ENCODE data around the gene EFR3B. TPM values are rescaled to one million over a fixed set of nuclear protein-coding genes. Genes with fewer than 3 reads are reported as not detected.
"Not testable (repeated sequence)": the region's sequence is repeated elsewhere in the genome, so short reads cannot be mapped to it uniquely, and the experiment has no call there.

Gene EFR3B, protein sequence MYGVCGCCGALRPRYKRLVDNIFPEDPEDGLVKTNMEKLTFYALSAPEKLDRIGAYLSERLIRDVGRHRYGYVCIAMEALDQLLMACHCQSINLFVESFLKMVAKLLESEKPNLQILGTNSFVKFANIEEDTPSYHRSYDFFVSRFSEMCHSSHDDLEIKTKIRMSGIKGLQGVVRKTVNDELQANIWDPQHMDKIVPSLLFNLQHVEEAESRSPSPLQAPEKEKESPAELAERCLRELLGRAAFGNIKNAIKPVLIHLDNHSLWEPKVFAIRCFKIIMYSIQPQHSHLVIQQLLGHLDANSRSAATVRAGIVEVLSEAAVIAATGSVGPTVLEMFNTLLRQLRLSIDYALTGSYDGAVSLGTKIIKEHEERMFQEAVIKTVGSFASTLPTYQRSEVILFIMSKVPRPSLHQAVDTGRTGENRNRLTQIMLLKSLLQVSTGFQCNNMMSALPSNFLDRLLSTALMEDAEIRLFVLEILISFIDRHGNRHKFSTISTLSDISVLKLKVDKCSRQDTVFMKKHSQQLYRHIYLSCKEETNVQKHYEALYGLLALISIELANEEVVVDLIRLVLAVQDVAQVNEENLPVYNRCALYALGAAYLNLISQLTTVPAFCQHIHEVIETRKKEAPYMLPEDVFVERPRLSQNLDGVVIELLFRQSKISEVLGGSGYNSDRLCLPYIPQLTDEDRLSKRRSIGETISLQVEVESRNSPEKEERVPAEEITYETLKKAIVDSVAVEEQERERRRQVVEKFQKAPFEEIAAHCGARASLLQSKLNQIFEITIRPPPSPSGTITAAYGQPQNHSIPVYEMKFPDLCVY
- 7.9 and 10.1 TPM in 2 replicates for total RNA-seq (2014; rRNA removed; shearing (Covaris generic))
- polyA plus RNA-seq (2015; cell fraction: cytosol; rRNA removed): 18.4 and 25.3 TPM in 2 replicates
- polyA plus RNA-seq (2015; cell fraction: nucleus; rRNA removed): 24.5 and 36.2 TPM in 2 replicates

DNA sequence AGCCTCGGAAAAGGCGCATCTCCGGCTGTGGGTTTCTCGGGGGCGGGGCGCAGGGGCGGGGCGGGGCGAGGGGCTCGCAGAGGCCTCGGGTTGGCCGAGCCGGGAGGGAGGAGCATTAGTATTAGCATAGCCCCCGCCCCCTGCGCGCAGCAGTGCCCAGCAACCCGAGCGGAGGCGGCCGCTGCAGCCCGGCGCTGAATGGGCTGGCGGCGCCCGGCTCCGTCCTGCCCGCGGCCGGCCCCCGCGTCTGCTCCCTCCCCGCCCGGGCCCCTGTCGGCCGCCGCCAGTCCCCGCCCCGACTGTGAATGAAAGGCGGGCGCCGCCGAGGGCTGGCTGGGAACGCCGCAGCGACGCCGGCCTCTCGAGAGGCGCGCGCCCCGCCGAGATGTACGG, at the start of gene EFR3B:
Gene EFR3B (plus strand): TSS at position 149 of the 393 bp plus-strand sequence. CDS start 237 bp downstream, at position 386.
- in situ Hi-C loops (cut with HindIII; ENCODE audit: low pct_unique_long_range_greater_than_20kb, low sequenced_read_pairs): no loop called here
- DNase-seq (ENCODE audit: low read depth, low spot score): peak; percentile 96

DNA sequence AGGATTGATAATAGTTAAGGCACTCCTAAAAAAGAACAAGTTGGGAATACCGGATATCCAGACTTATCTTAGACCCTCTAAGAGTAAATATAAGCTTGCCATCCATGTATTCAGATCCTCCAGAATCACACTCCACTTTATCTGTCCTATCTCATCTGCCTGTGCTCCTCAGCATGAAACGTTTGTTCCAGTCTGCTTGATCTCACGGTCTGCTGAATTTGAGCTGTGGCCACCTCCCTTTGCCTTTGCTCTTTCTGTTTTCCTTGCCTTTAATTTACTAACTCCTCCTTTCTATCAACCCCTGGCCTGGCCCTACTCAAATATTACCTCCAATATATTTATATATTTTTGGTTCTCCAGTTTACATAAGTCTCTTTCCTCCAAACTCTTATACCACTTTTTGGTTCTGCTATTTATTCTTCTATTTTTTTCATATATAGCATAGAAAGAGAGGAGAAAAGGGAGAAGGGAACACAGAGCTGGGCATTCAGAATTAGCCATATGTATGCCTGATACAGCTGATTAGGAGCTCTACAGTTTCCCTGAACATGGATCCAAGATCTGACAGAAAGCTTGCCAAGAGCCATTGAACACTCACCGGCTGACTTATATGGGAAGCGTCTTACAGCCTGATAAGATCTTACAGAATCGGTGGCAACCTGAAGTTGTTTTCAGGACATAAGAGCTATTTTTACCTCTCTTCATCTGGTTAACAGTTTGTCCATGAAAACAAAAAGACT, 48.3 kb upstream of the EFR3B start:
- in situ Hi-C loops (cut with HindIII; ENCODE audit: low pct_unique_long_range_greater_than_20kb, low sequenced_read_pairs): no loop called here
- DNase-seq (ENCODE audit: low read depth, low spot score): no peak

DNA sequence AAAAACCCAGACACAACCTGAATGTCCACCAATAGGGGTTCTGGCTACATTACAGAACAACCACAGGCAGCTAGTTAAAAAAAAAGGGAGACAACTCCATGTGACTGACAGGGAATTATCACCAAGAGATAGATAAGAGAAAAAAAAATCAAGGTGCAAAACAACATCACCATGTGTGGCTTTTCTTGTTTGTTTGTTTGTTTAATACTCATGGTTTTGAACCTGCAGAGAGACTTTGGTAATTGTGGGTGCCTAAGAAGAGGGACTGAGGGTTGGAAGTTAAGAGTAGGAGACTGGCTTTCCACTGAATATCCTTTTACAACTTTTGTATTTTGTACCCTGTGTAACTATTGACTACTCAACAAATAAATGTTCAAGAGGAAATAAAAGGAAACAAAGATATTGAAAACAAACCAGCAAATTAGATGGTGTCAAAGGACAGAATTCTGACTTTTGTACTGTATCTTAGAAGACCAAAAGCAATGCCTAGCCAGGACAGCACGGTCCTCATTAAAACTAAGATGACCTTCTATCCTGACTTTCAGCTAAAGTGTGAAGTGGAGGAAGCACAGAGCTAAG, 47.6 kb upstream of the EFR3B start:
- no peak for DNase-seq (ENCODE audit: low read depth, low spot score)

DNA sequence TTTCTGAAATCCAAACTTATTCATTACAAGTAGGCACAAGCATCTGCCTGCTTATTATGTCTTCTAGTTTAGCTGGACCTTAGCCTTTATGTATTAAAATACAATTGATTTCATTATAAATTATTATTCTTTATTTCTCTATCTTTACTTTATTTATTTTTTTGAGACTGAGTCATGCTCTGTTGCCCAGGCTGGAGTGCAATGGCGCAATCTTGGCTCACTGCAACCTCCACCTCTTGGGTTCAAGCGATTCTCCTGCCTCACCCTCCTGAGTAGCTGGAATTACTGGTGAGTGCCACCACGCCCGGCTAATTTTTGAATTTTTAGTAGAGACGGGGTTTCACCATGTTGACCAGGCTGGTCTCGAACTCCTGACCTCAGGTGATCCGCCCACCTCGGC, 42.8 kb upstream of the EFR3B start:
- in situ Hi-C loops (cut with HindIII; ENCODE audit: low pct_unique_long_range_greater_than_20kb, low sequenced_read_pairs); DNase-seq (ENCODE audit: low read depth, low spot score): not testable (repeated sequence)

More for the DNA sequence above, 47.6 kb upstream of the EFR3B start:
- in situ Hi-C loops (cut with HindIII; ENCODE audit: low pct_unique_long_range_greater_than_20kb, low sequenced_read_pairs): no loop called here

DNA sequence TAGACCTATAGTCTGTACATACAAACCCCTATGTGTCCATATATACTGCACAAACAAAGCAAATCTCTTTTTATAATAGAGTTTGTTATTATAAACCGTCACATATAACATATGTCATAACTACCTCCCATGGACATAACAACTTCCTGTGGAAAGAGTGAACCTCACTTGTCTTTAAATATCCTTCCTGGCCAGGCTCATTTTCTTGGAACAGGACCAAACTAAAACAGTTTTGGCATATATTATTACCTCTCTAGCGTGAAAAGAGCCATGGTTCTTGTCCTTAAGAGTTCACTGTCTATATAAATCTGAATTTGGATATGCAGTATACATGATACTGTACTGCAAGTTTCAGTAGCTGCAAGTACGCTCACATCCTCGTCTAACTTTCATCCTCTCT, 41.8 kb upstream of the EFR3B start:
- DNase-seq (ENCODE audit: low read depth, low spot score): no peak
- in situ Hi-C loops (cut with HindIII; ENCODE audit: low pct_unique_long_range_greater_than_20kb, low sequenced_read_pairs): no loop called here

DNA sequence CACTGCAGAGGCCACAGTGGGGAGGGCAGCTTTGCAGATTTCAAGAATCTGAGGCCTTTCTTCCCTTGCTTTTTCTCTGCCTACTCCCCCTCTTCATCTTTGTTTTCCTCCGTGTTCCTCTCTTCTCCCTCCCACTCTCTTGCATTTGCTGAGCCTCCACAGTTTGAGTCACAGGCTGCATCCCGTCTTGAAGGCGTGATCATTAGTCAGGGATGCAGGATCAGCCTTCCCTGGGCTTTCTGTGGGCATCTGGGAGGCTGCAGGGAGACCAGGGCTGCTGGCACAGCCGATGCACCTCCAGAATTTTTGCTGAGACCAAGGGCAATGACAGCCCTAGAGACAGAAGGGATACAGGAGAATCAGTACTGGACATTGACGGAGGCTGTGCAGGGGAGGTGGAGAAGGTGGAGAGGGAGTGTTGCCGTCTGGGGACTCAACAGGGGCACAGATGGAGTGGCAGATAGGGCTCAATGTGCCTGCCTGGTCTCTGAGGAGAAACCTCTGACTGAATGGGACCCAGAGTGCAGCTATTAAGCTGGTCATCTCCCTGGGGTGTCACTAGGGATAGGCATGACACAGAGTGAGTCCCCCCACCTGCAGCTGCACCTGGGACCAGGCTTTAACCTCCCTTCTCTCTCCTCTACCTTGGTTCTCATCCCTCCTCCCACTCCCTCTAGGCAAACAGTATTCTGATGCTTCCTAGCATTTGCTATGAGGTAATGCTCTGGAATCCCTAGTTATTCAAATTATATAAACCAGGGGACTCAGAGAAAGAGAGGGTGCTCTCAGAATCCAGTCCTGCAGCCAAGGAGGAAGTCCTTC, 41.2 kb upstream of the EFR3B start:
- in situ Hi-C loops (cut with HindIII; ENCODE audit: low pct_unique_long_range_greater_than_20kb, low sequenced_read_pairs): no loop called here
- no peak for DNase-seq (ENCODE audit: low read depth, low spot score)

DNA sequence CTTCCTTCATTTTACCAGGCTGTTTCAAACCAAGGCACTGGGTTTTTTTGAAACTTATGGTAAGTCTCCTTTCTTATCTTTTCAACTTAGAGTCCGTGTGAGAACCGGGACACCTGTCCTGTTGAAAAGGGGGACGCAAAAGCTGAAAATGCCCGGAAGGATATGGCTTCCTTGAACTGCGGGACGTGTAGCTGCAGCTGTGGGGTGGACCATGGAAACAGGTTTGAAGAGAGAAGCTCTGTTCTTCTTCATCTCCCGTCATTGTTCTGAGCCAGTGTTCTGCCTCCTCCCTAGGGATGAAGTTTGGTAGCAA, 40.6 kb upstream of the EFR3B start:
- in situ Hi-C loops (cut with HindIII; ENCODE audit: low pct_unique_long_range_greater_than_20kb, low sequenced_read_pairs): no loop called here
- no peak for DNase-seq (ENCODE audit: low read depth, low spot score)

DNA sequence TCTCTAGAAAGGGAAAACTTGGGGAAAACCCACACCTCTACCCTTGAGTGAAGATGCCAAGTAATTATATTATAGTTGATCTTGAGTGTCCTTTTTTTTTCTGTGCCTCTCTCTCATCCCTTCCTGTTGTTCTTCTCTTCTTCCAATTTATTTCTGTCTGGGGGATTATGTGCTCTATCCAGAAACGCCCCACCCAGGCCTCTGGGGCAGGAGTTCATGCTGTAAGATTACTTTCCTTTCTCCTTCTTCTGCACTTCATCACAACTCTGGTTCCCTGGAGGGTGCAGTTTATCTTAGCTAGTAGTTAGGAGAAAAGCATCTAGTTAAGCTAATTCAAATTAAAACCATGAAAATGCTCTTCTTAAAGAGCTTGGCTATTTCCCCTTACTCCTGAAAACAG, 39.8 kb upstream of the EFR3B start:
- DNase-seq (ENCODE audit: low read depth, low spot score): no peak
- in situ Hi-C loops (cut with HindIII; ENCODE audit: low pct_unique_long_range_greater_than_20kb, low sequenced_read_pairs): no loop called here

DNA sequence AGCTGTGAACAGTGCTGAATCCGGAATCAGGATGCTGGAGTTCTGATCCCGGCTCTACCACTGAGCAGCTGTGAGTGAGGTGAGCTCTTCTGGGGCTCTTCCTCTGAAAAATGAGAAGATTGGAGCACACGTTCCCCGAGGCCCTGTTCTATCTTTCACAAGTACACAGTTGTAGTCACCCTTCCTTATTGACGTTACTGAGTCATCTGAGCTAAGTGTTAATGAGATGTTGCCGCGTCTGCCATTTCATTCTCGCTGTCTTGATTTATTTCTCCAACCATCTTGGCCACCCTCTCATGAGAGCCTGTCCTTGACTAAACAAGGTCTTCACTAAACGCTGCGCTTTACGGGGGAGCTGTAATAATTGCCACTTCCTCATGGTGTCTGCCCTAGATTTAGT, 31.9 kb upstream of the EFR3B start:
- peak; percentile 49 for DNase-seq (ENCODE audit: low read depth, low spot score)
- in situ Hi-C loops (cut with HindIII; ENCODE audit: low pct_unique_long_range_greater_than_20kb, low sequenced_read_pairs): no loop called here

DNA sequence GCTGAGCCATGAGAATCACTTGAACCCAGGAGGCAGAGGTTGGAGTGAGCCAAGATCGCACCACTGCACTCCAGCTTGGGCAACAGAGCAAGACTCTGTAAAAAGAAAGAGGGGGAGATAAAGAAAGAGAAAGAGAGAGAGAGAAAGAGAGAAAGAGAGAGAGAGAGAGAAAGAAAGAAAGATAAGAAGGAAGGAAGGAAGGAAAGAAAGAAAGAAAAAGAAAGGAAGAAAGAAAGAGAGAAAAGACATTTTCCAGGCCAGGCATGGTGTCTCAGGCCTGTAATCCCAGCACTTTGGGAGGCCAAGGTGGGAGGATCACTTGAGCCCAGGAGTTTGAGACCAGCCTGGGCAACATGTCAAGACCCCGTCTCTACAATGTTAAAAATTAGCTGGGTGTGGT, 30.5 kb upstream of the EFR3B start:
- in situ Hi-C loops (cut with HindIII; ENCODE audit: low pct_unique_long_range_greater_than_20kb, low sequenced_read_pairs); DNase-seq (ENCODE audit: low read depth, low spot score): not testable (repeated sequence)

DNA sequence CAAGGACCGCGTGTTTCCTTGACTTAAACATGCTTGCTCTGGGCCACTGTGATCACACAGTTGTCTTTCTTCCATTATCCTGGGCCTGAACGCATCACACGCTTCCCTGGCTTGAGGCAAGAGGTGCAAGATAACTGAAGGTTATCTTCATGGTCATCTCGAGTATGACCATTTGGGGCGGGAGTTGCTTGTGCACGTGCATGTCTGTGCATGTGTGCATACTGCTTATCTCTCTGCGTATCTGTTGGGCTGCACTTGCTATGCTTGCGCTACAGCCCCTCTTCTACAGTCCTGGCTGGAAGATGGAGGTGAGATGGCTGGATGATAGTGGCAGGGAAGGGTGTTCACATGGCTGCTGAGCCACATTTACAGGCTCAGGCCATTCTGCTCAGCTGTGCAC, 27.2 kb upstream of the EFR3B start:
- DNase-seq (ENCODE audit: low read depth, low spot score): no peak
- in situ Hi-C loops (cut with HindIII; ENCODE audit: low pct_unique_long_range_greater_than_20kb, low sequenced_read_pairs): no loop called here

DNA sequence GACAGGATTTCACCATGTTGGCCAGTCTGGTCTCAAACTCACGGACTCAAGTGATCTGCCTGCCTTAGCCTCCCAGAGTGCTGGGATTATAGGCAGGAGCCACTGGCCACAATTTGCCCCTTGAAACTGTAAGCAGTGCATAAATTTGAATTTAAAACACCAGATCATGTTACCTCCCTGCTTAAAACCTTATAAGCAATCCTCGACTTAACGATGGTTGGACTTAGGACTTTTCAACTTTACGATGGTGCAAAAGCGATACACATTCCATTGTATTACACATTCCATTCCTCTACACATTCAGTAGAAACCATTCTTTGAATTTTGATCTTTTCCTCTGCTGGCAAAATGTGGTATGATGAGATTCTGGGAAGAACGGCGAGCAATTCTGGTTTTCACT, 23.2 kb upstream of the EFR3B start:
- no peak for DNase-seq (ENCODE audit: low read depth, low spot score)
- in situ Hi-C loops (cut with HindIII; ENCODE audit: low pct_unique_long_range_greater_than_20kb, low sequenced_read_pairs): no loop called here

DNA sequence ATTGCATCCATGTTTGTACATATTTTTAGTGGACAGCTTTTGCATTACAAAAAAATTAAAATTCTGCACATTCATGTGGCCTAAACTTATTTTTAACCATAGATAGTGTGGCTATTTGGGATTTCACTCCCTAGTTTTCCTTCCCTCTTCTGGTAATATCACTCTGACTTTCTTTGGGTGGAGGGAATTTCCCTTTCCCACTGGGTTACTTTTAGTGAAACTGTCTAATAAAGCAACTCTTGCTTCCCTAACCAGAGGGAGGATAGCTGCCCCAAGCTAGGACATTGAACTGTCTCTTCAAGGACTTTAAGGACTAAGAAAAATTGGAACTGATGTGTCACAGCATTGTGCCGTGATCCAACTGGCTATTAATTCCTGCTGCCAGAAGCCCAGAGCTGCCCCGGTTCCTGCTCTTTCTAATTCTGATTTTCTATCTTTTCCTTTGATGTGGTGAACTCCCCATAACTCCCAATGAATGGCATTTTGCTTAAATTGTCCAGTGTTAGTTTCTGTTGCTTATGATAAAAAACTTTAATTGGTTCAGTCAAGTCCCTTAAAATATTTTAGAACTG, 20.0 kb upstream of the EFR3B start:
- in situ Hi-C loops (cut with HindIII; ENCODE audit: low pct_unique_long_range_greater_than_20kb, low sequenced_read_pairs): no loop called here

DNA sequence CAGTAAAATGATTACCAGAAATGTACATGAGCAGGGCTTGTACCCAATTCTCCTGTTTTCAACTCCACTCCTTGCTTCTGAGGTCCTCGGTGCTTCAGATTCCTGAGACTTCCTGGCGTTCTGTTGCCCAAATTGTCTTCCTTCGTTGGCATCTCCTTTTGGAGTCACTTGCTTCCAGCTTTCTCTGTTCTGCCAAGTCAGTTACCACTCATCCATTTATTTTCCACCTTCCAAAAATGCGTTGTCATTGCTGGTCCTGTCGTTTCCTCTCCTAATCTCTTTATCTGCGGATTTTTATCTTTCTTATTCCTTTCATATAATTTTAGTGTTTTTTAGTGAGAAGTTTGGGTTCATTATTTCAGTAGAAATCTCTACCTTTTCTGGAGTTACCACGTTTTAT, 18.5 kb upstream of the EFR3B start:
- no peak for DNase-seq (ENCODE audit: low read depth, low spot score)
- in situ Hi-C loops (cut with HindIII; ENCODE audit: low pct_unique_long_range_greater_than_20kb, low sequenced_read_pairs): no loop called here

More for the DNA sequence above, 20.0 kb upstream of the EFR3B start:
- no peak for DNase-seq (ENCODE audit: low read depth, low spot score)

DNA sequence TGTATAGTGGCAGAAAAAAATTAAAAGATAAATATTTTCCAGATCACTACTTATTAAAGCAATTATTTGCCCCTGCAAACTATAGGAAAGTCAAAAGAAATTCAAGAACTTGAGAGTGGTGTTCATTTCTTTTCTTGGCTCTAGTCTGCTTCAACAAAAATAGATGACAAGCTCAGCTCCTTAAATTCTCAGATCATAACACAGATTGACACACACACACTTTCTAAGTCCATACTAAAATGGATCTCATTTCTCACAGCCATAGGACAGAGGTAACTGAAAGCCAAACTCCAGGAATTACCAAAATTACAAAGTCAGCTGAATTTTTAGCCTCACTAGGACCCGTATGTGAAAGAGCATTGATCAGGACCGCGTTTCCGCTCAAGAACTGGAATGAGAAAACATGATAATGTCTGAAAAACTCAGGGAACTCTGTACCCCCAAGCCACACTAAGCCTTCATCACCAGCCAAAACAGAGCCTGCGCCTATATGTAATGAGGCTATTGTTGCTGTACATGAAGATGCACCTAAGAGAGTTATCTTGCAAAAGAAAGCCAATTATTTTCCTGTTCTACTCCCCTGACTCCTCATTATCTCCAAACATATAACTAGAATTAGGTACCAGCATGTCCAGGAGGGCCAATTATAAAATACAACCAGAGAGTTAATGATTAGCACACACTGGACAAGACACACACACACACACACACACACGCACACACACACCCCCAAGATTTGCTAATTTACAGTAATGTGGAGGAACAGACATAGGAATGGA, 16.5 kb upstream of the EFR3B start:
- DNase-seq (ENCODE audit: low read depth, low spot score): no peak
- in situ Hi-C loops (cut with HindIII; ENCODE audit: low pct_unique_long_range_greater_than_20kb, low sequenced_read_pairs): no loop called here

DNA sequence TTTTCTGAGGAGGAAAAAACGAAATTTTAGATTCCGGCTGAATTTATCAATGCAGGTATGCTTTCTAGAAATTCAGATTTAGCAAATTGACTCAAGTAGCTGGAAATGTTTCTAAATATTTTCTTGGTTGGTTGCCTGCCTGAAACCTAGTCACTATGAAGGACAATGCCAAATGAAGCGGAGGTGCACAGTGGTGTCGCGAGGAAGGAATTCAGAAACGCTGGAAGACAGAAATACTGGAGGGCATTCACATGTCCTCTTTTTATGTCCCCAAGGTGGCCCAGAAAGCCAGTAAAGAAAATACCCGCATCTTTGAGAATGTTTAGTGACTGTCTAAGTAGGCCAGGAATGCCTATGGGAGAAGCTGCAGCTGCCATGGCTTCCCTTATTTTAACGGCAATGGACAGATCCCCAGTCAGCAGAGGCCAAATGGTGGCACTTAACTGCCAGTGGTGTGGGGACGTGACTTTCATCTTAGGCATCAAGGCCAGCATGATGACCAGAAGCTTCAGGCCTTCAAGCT, 15.8 kb upstream of the EFR3B start:
- in situ Hi-C loops (cut with HindIII; ENCODE audit: low pct_unique_long_range_greater_than_20kb, low sequenced_read_pairs): no loop called here
- no peak for DNase-seq (ENCODE audit: low read depth, low spot score)
